ENCODE results near the gene DOCK4. TPM values are rescaled to one million over a fixed set of nuclear protein-coding genes. Genes with fewer than 3 reads are reported as not detected.

DOCK4 gene
- total RNA-seq, 1 donor from 2014 or later: 32.2 TPM

DNA sequence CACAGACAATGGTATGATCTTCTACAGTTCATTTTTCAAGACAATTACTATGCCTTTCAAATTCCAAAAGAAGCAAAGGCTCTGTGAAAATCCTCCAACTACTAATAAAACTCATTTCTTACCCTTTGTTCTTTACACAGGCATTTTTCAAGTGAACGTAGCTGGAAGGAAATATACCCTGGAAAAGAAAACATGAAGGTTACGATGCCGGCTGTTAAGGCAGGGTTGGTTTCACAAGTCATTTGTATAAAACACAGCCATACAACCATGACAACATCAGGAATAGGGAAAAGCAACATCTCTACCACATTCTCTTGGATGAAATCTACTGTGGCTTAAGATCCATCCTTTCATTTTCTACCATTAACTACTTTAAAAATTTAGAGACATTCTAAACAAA, 207.9 kb downstream of the DOCK4 start:
- Histone ChIP-seq H2AFZ (ENCODE audit: low read depth, low read length) (no peak overlapping the region), H3K79me2 (ENCODE audit: insufficient read depth, low read length) (no peaks in the 10 kb centered on the region), H4K20me1 (ENCODE audit: insufficient read depth, low read length) (no peaks in the 10 kb centered on the region), H3K27ac (ENCODE audit: low read depth, low read length) (no peak overlapping the region), H3K27me3 (ENCODE audit: insufficient read depth, low read length) (no peaks in the 10 kb centered on the region), H3K9ac (ENCODE audit: low read length) (no peak overlapping the region), H3K4me1 (ENCODE audit: insufficient read depth, low read length) (peaks cover 9% of the 10 kb centered on the region), H3K4me3 (ENCODE audit: insufficient read depth, low read depth, low read length) (no peak overlapping the region), H3K9me3 (ENCODE audit: insufficient read depth, low read depth, low read length) (no peaks in the 10 kb centered on the region), H3K36me3 (ENCODE audit: insufficient read depth, low read length) (no peaks in the 10 kb centered on the region), H3K4me2 (ENCODE audit: low read length) (no peak overlapping the region)
- TF ChIP-seq EZH2 (IDR thresholded peaks at IDR 0.05; ENCODE audit: insufficient read depth, low read length): no peak
- TF ChIP-seq, protein P1, sequence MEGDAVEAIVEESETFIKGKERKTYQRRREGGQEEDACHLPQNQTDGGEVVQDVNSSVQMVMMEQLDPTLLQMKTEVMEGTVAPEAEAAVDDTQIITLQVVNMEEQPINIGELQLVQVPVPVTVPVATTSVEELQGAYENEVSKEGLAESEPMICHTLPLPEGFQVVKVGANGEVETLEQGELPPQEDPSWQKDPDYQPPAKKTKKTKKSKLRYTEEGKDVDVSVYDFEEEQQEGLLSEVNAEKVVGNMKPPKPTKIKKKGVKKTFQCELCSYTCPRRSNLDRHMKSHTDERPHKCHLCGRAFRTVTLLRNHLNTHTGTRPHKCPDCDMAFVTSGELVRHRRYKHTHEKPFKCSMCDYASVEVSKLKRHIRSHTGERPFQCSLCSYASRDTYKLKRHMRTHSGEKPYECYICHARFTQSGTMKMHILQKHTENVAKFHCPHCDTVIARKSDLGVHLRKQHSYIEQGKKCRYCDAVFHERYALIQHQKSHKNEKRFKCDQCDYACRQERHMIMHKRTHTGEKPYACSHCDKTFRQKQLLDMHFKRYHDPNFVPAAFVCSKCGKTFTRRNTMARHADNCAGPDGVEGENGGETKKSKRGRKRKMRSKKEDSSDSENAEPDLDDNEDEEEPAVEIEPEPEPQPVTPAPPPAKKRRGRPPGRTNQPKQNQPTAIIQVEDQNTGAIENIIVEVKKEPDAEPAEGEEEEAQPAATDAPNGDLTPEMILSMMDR (IDR thresholded peaks at IDR 0.05; ENCODE audit: insufficient read depth, low read depth, low read length): no peak
- Mint-ChIP-seq H3K27me3 (ENCODE audit: low read depth, unreplicated experiment) (no peaks in the 10 kb centered on the region), H3K4me1 (ENCODE audit: low read depth, unreplicated experiment) (peaks cover 21% of the 10 kb centered on the region), H3K36me3 (ENCODE audit: low read depth, unreplicated experiment) (no peaks in the 10 kb centered on the region), H3K27ac (ENCODE audit: unreplicated experiment) (peak overlapping the region; percentile 58), H3K4me3 (ENCODE audit: unreplicated experiment) (no peak overlapping the region), H3K9me3 (ENCODE audit: unreplicated experiment) (no peaks in the 10 kb centered on the region)
- no peak for DNase-seq (ENCODE audit: low read depth)
- no peak for FAIRE-seq

DNA sequence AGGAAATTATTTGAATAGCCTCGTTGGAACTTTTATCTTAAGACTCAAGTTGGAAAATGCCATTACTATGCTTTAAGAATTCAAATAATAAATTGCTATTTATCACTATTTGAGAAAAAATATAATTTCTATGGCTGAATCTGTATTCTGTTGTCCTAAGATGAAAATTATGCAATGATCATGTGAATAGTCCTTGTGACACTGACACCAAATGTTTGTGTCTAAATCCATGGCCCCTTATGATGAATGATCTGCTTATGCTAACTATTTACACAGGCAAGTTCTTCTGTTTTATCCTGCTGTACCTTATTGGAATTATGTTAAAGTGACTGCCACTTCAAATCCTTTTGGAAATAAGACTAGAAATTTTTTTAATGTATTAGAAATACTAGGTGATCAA, 208.7 kb downstream of the DOCK4 start:
- TF ChIP-seq EZH2 (IDR thresholded peaks at IDR 0.05; ENCODE audit: insufficient read depth, low read length): no peak
- TF ChIP-seq, protein P1 (IDR thresholded peaks at IDR 0.05; ENCODE audit: insufficient read depth, low read depth, low read length): no peak
- peaks cover 24% of the 10 kb centered on the region for H3K4me1 Mint-ChIP-seq (ENCODE audit: low read depth, unreplicated experiment)
- DNase-seq (ENCODE audit: low read depth): no peak

DNA sequence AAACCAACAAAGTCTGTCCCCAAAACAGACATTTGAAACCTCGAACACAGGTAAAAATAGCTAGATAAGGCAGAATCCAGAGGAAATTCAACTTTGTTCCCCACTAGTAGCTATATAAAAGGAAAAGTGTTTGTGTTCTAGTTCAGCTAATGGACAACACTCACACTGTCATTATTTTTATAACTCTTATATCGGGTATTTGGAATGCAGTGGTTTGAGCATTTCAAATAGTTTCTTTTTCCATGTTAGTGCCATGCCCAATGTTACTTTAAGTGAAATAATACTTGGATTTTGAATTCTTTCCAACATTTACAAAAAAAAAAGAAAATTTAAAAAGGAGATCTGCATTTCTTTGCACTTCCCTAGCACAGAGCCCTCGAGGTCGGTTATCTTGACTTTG, 213.6 kb downstream of the DOCK4 start:
- FAIRE-seq (no peak), DNase-seq (ENCODE audit: low read depth) (peak; percentile 11)
- H3K27ac Mint-ChIP-seq (ENCODE audit: unreplicated experiment): peak overlapping the region; percentile 79
- Histone ChIP-seq H3K4me2 (ENCODE audit: low read length) (no peak overlapping the region), H3K79me2 (ENCODE audit: insufficient read depth, low read length) (no peaks in the 10 kb centered on the region), H4K20me1 (ENCODE audit: insufficient read depth, low read length) (no peaks in the 10 kb centered on the region), H3K4me3 (ENCODE audit: insufficient read depth, low read depth, low read length) (no peak overlapping the region), H2AFZ (ENCODE audit: low read depth, low read length) (no peak overlapping the region), H3K27ac (ENCODE audit: low read depth, low read length) (no peak overlapping the region), H3K4me1 (ENCODE audit: insufficient read depth, low read length) (peaks cover under 1% of the 10 kb centered on the region), H3K9ac (ENCODE audit: low read length) (no peak overlapping the region), H3K36me3 (ENCODE audit: insufficient read depth, low read length) (no peaks in the 10 kb centered on the region), H3K27me3 (ENCODE audit: insufficient read depth, low read length) (no peaks in the 10 kb centered on the region), H3K9me3 (ENCODE audit: insufficient read depth, low read depth, low read length) (no peaks in the 10 kb centered on the region)
- TF ChIP-seq, protein P1 (IDR thresholded peaks at IDR 0.05; ENCODE audit: insufficient read depth, low read depth, low read length): no peak
- no peak for TF ChIP-seq EZH2 (IDR thresholded peaks at IDR 0.05; ENCODE audit: insufficient read depth, low read length)
- peaks cover 8% of the 10 kb centered on the region for H3K4me1 Mint-ChIP-seq (ENCODE audit: low read depth, unreplicated experiment)
- no peak overlapping the region for H3K4me3 Mint-ChIP-seq (ENCODE audit: unreplicated experiment)
- no peaks in the 10 kb centered on the region for H3K27me3 Mint-ChIP-seq (ENCODE audit: low read depth, unreplicated experiment)
- no peaks in the 10 kb centered on the region for H3K9me3 Mint-ChIP-seq (ENCODE audit: unreplicated experiment)
- H3K36me3 Mint-ChIP-seq (ENCODE audit: low read depth, unreplicated experiment): peaks cover 3% of the 10 kb centered on the region

More for the DNA sequence above, 208.7 kb downstream of the DOCK4 start:
- H3K4me1 ChIP-seq (ENCODE audit: insufficient read depth, low read length): peaks cover 9% of the 10 kb centered on the region
- H3K9ac ChIP-seq (ENCODE audit: low read length): no peak overlapping the region
- H4K20me1 ChIP-seq (ENCODE audit: insufficient read depth, low read length): no peaks in the 10 kb centered on the region
- H2AFZ ChIP-seq (ENCODE audit: low read depth, low read length): no peak overlapping the region
- no peak overlapping the region for H3K4me3 ChIP-seq (ENCODE audit: insufficient read depth, low read depth, low read length)
- Mint-ChIP-seq H3K36me3 (ENCODE audit: low read depth, unreplicated experiment) (no peaks in the 10 kb centered on the region), H3K27ac (ENCODE audit: unreplicated experiment) (no peak overlapping the region), H3K27me3 (ENCODE audit: low read depth, unreplicated experiment) (no peaks in the 10 kb centered on the region), H3K9me3 (ENCODE audit: unreplicated experiment) (no peaks in the 10 kb centered on the region), H3K4me3 (ENCODE audit: unreplicated experiment) (no peak overlapping the region)
- no peak for FAIRE-seq
- no peaks in the 10 kb centered on the region for H3K36me3 ChIP-seq (ENCODE audit: insufficient read depth, low read length)
- H3K27me3 ChIP-seq (ENCODE audit: insufficient read depth, low read length): no peaks in the 10 kb centered on the region
- no peaks in the 10 kb centered on the region for H3K79me2 ChIP-seq (ENCODE audit: insufficient read depth, low read length)
- H3K9me3 ChIP-seq (ENCODE audit: insufficient read depth, low read depth, low read length): no peaks in the 10 kb centered on the region
- H3K4me2 ChIP-seq (ENCODE audit: low read length): no peak overlapping the region
- H3K27ac ChIP-seq (ENCODE audit: low read depth, low read length): no peak overlapping the region
